ENCODE results near the gene NUB1.

The NUB1 gene

DNA sequence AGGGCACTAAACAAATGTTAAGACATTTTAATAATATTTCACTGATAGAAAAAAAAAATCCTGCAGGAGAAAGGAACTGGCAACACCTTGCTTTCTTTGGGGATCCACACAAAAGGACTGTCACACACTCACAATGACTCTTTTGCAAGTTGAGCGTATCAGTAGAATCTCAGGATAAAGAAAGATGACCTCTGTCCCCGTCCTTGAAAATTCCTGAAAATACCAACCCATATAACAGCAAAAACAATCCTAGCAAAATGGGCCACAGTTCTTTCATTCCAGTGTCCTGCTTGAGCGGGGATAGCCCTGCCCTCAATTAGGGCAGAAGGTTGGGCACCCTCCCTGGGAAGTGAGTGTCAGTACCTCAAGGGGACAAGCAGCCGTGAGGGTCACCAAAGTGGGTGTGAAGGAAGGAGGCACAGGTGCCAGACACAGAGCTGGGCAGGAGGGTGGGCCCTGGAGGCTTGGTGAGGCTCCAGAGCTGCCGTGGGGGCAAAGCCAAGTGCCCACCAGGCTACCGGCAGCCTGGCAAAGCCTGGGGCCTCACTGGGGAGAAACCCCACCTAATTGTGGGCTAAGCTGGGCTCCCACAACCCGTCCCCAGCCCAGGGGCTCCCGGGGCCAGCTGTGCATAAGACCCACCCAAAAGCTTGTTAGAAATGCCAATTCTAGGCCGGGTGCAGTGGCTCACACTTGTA lies 65.4 kb downstream of the NUB1 start:
- no peak for DNase-seq

DNA sequence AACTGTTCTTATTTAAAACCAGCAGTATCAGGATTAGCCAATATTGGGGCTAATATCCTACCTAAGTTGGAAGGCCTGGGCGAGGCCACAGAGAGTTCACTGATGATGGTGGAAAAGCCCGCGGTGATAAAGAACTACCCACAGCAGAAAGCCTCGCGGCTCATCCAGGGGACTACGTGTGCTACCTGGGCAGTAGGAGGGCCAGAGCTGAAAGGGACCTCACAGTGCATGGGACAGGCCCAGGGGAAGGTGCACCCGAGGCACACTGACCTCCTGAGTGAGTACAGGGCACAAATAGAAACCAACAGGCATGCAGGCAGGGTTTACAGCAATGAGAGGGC lies 66.9 kb downstream of the NUB1 start:
- no peak for DNase-seq

DNA sequence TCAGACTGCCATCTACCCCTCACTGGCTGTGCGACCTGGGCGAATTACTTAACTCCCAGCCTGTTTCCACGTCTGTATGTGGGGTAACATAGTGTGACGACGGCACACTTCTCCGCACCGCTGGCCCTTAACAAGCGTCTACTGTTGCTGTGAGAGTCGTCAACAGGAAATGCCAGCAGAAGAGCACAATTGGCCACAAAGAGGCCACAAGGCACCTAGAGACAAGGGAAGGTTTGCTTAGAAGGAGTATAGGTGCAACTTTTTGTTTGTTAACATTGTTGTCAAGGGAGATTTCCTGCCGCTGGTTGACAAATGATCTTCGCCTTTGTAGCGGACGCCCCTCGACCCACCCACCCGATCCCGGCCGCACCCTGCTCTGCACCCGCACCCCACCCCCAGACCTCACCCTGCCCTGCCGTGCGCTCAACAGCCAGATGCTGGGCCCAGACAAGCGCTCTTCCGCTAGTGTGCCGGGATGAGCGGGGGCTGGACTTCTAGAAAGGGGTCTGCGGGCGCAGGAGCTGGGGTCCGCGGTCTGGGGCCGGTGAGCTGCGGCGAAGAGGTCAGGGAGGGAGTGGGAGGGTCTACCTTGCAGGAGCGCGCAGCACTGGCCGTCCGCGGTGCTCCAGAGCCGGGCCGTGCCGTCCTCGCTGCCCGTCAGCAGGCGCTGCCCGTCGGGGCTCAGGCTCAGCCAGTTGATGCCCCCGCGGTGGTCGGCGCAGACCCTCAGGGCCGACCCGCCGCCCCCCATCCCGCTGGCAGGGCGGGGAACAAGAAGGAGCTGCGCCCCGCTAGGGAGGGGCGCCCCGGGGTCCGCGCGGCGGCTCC lies 67.4 kb downstream of the NUB1 start:
- no peak for DNase-seq

DNA sequence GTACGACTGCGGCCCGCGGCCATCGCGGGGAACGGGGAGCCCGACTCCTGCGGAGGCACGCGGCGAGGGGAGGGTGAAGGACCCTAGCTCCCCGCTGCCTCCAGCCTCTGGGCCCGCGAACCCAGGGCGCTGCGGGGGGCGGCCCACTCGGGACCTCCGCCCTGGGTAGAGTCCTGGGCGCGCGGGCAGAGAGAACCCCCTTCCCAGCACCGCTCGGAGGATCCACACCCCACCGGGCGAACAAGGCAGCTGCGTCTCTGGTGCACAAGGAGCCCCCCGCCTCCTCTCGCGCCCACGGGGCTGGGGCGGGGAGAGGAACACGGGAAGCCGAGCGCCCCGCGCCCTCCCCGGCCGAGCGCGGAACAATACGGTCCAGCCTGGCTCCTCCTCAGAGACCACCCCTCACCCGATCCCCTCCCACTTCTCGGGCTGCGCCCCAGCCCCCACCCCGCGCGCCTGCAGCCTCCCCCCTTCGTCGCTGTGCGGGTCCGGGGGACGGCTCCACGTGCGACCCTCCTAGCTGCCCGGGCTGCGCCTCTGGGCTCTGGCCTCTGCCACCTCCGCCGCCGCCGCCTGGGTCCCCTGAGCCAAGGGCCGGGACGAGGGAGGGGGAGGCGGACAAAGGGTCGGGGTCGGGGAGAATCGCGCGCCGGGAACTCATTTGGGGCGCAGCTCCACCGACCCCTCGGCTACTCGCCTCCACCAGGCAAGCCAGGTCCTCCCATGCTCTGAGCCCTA lies 68.2 kb downstream of the NUB1 start, which contains the start of gene WDR86:
TSS of gene WDR86 (minus strand) at position 372 of the 738 bp plus-strand sequence. CDS start 449 bp downstream, outside the sequence.
- no peak for DNase-seq

DNA sequence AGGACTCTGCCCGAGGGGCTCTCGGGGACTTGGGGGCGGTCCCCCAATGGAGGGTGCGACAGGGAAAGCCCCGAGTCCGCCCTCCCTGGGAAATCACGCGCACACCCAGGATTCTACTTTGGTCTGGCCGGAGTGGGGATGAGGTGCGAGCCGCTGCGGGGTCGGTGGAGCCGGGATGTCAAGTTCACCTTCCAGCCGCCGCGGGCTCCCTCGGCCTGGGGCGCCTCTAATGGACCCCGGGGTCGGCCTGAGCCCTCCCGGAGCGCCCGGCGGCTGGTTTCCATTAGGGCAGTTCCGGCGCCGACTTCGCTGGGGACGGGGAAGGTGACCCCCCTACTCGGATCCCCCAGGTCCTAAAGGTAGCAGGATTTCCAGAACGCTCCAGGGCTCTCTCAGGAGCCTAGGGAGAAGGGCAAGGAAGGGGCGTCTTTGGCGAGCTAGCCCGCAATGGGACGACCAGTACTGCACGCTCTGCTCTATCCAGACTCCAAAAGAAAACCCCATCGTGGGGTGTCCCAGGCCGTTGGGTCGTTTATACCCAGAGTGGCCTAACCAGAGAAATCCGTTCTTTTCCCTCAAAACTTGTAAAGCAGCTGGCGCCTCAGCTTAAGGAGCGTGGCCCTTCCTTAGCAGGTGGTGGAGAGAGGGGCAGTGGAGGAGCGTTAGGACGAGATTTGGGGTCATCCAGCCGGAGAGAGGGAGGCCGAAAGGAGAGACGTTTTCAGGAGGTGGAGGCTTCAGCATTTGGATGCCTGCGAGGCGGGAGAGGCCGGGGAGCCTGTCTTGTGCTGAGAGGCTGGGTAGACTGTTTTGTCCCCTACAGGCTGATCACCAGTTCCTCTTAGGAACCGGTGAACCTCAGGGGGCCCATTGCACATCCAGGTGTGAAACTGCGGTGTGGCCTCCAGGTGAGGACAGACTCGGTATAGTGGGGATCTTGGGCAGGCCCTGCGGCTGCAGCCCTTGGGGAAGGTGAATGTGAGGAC lies 69.1 kb downstream of the NUB1 start:
- no peak for DNase-seq

DNA sequence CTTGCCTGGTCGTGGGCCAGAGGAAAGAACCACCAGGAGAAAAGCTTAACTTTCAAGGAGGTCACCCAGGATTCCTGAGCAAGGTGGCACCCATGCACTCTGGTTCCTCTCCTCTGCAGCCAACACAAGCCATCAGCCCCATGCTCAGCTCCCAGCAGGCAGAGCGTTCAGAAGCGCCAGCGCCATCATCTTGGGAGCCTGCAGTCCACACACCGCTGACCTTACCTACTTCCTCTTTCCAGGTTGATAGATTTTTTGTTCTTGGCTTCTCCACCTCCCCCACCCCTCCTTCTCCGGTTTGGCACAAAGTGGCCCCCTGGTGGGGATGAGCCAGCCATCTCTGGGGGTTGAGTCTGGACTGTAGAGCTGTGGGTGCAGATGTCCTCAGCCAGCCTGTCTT lies 69.9 kb downstream of the NUB1 start:
- DNase-seq, result no peak

DNA sequence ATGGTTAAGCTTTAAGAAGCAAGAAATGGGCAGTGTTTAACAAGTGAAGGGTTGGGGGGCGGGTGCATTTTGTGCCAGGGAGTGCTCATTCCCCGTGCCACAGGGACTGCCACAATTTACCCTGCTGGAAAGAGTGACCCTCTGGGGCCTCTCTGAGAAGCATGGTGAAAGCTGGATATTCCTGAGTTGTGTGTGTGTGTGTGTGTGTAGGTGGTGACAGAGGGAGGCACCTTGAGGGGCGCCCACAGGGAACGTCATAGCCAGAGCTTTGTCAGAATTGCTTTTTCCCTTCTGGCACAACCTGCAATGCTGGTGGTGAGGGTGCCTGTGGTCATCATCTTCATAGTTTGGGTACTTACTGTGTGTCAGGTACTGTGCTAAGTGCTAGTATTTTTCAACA lies 70.7 kb downstream of the NUB1 start:
- DNase-seq, result no peak

DNA sequence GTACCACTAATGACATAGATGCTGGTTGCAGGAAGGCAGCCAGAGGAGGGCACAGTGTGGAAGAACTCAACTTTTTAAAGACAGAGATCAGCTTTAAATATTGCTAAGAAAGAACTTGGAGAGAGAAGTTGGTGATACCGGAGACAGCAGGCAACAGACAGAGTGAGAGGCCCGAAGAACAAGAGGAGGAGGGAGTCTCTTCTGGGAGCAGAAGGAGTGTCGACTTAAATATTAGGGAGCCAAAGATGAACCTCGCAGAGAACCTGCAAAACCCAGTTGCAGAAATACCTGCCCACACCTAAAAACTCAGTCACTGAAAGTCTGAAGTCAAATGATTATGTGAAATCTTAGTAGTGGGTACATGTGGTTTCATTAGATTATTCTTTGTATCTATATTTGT lies 71.6 kb downstream of the NUB1 start:
- DNase-seq, result no peak

DNA sequence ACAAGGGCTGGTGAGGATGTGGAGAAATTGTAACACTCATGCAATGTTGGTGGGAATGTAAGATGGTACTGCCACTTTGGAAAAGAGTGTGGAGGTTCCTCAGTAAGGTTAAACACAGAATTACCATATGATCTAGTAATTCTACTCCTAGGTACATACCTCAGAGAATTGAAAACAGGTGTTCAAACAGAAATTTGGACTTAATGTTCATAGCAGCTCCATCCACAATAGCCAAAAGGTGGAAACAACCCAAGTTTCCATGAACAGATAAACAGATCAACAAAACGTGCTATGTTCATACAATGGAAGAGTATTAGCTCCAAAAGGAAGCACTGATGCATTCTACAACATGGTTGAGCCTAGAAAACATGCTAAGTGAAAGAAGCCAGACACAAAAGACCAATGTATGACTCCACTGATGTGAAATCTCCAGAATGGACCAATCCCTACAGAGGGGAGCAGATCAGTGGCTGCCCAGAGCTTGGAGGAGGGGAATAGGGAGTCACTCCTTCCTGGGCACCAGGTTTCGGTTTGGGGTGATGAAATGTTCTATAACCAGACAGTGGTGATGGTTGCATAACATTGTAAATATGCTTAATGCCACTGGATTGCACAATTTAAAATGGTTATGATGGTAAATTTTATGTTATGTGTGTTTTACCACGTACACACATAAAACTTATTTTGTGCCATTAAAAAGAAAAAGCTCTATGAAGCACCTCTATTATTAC lies 73.9 kb downstream of the NUB1 start:
- DNase-seq, result no peak

DNA sequence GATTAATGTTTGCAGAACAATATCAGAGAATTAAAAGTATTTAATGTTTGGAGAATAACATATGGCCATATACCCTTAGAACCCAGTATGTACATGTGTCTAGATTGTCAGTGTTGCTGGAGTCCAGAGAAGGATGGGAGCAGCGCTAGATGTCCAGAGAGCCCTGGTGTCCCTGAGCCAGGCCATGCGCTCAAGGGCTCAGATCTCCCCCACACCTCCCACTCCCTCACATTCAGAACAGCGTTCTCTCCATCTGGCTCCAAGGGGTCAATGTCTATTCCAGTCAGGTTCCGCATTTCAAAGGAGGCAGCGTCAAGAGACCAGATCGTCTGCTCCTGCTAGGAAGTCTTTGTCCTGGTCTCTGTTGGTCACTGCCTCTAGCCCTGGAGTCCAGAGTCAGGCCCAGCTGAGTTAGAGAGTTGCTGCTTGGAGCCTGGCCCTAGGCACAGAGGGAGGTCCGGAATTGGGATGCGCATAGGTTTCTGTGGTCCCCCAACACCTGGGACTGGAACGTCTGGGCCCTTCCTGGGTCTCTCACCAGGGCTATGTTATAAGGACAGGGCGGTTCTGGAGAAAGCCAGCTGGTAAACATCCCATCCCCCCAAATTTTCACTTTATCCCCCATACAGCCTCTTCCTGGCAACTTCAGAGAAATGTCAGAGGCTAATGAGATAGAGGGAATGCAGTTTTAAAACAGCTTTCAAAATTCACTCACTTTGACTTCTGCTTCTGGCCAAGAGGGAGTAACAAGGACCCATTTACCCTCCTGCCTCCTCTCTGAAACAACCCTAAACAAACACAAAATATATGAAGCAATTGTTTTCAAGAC lies 74.7 kb downstream of the NUB1 start:
- no peak for DNase-seq

DNA sequence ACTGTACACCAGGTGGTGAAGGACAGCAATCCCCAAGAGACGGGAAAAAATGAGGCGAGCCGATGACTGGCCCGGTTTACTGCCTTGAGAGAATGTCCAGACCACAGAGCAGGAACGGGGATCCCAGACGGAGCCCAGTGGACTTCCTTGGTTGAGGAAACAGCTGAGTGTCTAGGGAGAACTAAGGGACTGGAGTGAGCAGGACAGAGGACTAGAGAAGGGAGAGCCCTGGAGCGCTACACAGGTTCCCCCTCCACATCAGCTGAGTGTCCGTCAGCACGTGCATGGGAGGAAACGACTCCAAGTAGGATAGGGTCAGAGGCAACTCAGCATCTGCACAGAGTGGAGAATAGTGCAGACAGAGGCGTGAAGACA lies 75.3 kb downstream of the NUB1 start:
- DNase-seq, result no peak

DNA sequence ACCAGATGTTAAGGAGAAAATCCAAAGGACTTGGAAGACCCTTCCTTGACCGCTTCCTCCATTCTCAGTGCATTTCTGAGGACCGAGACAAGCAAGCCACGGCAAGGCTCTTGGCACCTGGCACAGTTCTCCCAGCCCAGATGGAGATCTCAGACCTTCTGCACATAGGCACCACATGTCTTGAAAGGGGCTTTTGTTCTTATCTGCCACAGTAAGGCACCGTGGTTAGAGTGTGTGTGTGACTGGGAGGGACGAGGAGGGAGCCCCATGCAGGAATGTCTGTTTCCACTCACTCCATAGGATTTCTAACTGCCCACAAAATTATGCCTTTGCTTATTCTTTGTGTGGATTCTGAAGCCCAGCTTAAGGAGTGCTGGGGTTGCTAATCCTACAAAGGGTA lies 78.5 kb downstream of the NUB1 start:
- DNase-seq, result no peak

DNA sequence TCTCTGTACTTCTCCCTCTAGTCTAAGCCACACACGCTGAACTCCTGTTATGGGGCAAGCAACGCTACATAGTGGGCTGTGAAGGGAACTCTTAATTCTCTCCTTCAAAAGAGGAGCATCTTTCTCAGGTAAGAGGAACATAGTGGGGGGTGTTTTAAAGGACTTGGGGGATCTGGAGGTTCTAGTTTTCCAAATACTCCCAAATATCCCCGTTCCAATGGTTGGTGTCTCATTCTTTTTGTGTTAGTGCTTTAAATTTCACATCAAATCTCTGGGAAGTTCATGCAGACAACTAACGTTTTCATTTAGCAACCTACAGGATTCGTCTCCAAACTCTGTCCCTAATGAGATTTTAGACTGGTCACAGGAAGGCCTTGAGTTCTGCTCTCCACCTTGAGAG lies 80.6 kb downstream of the NUB1 start:
- no peak for DNase-seq

DNA sequence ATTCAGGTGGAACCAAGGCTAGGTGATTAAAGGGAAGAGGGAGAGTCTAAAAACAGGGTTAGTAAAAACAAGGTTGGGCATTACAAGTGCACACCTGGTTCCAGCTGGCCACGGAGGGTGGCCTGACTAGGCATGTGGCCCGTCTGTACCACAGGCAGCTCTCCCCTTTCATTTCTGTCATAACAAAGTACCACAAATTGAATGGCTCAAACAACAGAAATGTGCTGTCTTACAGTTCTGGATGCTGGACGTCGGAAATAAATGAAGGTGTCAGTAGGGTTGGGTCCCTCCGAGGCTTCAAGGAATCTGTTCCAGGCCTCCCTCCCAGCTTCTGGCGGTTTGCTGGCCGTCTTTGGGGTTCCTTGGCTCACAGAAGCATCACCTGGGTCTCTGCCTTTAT lies 81.6 kb downstream of the NUB1 start:
- DNase-seq, result no peak

DNA sequence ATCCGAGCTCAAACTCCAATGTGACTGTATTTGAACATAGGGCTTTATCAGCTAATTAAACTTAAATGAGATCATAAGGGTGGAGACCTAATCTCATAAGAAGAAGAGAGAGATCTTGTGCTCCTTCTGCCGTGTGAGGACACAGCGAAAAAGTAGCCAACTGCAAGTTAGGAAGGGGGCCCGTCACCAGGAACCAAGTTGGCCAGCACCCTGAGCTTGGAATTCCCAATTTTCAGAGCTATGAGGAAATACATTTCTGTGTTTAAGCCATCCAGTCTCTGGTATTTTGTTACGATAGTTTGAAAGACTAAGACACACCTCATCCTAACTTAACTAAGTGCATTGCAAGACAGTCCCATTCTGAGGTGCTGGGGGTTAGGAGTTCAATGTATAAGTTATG lies 82.3 kb downstream of the NUB1 start:
- DNase-seq, result no peak

DNA sequence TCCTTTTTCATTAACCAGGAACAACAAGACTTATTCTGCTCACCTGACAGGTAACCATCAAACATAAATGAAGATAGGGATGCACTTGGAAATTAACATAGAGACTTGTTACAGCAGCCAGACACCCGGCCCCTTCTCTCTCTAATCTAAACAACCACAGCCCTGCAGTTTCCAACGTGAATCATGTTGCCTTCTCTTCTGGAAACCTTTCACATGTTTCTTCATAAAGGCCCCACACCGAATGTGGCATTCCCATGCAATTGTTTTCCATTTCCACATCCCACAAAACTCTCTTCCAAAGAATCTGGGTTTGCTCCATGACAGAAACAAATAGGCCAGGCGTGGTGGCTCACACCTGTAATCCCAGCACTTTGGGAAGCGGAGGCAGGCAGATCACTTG lies 83.2 kb downstream of the NUB1 start:
- no peak for DNase-seq

DNA sequence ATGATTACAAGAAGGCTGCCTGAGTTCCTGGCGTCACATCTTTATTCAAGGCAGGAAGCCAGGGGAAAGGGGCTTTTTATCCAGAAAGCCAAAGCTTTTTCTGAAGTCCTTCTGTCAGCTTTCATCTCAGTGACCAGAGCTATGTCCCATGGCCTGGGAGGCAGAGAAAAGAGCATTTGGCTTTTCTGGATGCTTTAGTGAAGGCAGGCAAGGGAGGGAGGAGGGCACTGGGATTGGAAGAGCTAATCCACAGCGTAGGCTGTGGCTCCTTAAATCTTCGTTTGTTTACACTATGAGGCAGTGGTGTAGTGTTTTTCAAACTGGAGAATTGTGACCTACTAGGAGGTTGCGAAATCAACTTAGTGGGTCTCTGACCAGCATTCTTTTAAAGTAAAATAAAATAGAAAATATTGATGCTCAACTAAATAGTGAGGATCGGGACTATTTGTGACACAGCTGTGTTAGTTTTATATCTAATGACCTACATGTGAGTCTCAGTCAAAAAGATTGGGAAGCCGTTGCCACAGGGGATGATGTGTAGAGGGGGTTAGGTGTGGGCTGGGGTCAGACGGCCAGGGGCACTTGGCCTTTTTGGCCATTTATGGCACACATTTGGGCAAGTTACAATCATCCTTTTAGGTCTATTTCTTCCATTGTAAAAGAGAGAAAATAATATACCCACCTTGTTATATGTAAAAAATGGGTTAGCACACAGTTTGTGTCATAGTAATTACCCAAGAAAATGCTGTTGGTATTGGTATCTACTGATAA lies 84.2 kb downstream of the NUB1 start:
- DNase-seq, result no peak

DNA sequence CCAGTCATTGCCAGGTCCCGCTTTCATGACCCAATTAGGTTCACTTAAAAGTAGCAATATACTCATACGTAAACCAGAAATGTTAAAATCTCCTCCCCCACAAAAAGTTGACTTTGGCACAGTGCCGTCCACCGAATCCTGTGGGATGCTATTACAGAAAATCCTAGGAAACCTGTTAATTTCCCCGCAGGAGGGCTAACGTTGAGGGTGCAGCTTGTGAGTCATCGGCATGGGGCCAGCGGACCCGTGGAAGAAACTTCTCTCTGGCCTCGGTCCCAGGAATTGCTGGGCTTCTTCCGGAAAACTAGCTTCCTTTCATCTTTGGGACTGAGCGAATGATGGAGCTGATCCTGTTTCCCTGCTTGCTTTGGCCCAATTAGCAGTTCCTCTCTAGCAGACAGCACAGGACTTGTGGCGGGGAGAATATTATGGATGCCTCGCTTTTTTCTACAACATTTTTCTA lies 84.9 kb downstream of the NUB1 start:
- DNase-seq, result no peak

DNA sequence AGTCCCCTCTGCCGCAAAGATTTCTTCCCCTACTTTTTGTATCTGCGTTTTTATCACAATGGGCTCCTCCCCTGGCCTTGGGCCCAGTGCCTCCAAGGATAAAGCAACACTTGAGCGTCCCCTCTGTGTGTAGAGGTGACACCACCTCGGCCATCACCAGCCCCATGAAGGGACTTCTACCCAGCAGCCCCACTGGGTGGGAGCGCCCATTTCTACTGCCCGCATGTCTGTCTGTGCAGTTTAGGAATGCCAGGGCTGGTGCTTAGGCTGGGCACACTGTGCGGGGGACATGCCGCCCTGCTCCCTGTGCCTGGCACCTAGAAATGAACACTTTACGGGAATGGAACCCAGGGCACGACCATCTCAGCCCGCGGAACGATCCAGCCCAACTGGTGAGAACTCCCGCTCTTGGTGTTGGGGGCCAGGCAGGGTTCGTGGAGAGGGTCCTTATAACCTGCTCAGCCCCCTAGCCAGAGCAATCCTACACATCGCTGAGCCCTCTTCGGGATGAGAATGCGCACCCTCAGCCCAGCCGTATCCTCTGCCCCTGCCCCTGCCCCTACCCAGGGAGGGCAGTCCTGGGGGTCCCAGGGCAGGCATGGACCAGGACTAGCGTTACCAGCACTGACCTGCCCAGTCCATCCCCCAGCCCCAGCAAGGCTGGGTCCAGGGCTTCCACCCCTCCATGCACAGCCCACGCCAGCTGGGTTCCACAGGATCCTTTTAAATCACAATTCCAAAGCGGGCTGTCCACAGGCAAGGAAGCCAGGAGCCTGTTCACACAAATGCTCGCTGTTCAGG lies 85.5 kb downstream of the NUB1 start:
- DNase-seq, result no peak

Data from activated naive CD4-positive, alpha-beta T cell treated with anti-CD3 and anti-CD28 coated beads, Interleukin-2, amount 50 U/mL, for 16 hours (primary cell).